HCT116 (cell line): ENCODE results near the gene PIK3R4. TPM values are rescaled to one million over a fixed set of nuclear protein-coding genes. Genes with fewer than 3 reads are reported as not detected.

Experiments used
- ATAC-seq: fragments of 200-7000 bp; cut with Tn5 transposase; 2 replicates; pipeline ENCODE4 v1.9.1; 2020; ENCODE audit warnings: mild to moderate bottlenecking, moderate library complexity
- BruUV-seq: library from RNA; stranded (reverse); fragments of 400-500 nt; replicated peaks from 2 replicates; lab custom pipeline; 2021; lab: Mats Ljungman, UMichigan
- CTCF ChIA-PET: fragments of 300-600 bp; sonication (Branson Sonifier 250); formaldehyde crosslinking; loops from one replicate; lab custom pipeline; 2021; ENCODE audit warnings: antibody characterized with exemption; lab: Charles Lee
- POLR2A ChIA-PET: fragments of 300-600, 350-600 bp; sonication (Branson Sonifier 250); formaldehyde crosslinking; loops from one replicate; lab custom pipeline; 2021; ENCODE audit warnings: antibody characterized with exemption; lab: Charles Lee
- RAD21 ChIA-PET, 2 experiments: fragments of 300-600 bp; sonication (Branson Sonifier 250); formaldehyde crosslinking; loops; one replicate each; lab custom pipeline; 2023; ENCODE audit warnings: low total read pairs in 2 of 2; ENCODE audit not compliant: uncharacterized antibody in 2 of 2, unreplicated experiment in 2 of 2, low non-redundant PET in 1 of 2; lab: Charles Lee
- DNase-seq: peaks from one replicate; pipeline ENCODE4 v3.0.0-alpha.2; 2010; ENCODE audit warnings: low read depth, low spot score
- H2AFZ ChIP-seq: fragments of 200-600 bp; shearing (Covaris generic), sonication (generic); 2 replicates; pipeline ENCODE4 v1.6.1; 2017; ENCODE audit warnings: low read depth, mixed run types, mixed read lengths, antibody characterized with exemption, low read length; ENCODE audit not compliant: poor library complexity, severe bottlenecking
- H3K27ac ChIP-seq: 2 replicates; pipeline ENCODE4 v1.5.1; 2012; ENCODE audit warnings: low read depth, low read length
- H3K27me3 ChIP-seq: fragments of 200-600 bp; sonication (generic); 2 replicates; pipeline ENCODE4 v1.6.1; 2016; ENCODE audit warnings: mixed run types, low read length, mixed read lengths; ENCODE audit not compliant: insufficient read depth
- H3K36me3 ChIP-seq, 2 experiments: fragments of 200-500 bp in 1 of 2; fragments of 200-600 bp in 1 of 2; sonication (Bioruptor generic) in 1 of 2; sonication (generic) in 1 of 2; 2 replicates each; pipeline versions ENCODE4 v1.5.1 to v1.6.1; 2014 to 2016; ENCODE audit warnings: low read length in 2 of 2, inconsistent platforms in 1 of 2, mixed read lengths in 1 of 2, mixed run types in 1 of 2; ENCODE audit not compliant: insufficient read depth in 2 of 2, control insufficient read depth in 1 of 2
- H3K4me1 ChIP-seq, 2 experiments: fragments of 200-600 bp in 1 of 2; sonication (generic) in 1 of 2; 2 replicates each; pipeline versions ENCODE4 v1.5.1 to v1.6.1; 2012 to 2017; ENCODE audit warnings: low read length in 2 of 2, inconsistent platforms in 1 of 2, mild to moderate bottlenecking in 1 of 2, mixed read lengths in 1 of 2, mixed run types in 1 of 2, moderate library complexity in 1 of 2; ENCODE audit not compliant: insufficient read depth in 2 of 2, control insufficient read depth in 1 of 2
- H3K4me2 ChIP-seq: fragments of 200-600 bp; sonication (generic); 2 replicates; pipeline ENCODE4 v1.6.1; 2017; ENCODE audit warnings: mixed run types, low read length, mixed read lengths
- H3K4me3 ChIP-seq, 2 experiments: fragments of 200-600 bp in 1 of 2; sonication (generic) in 1 of 2; replicated peaks in 1 of 2; 2 replicates each; pipeline ENCODE4 v1.5.1; 2011 to 2016; ENCODE audit warnings: low read length in 2 of 2, control low read depth in 1 of 2, low read depth in 1 of 2, mild to moderate bottlenecking in 1 of 2, mixed read lengths in 1 of 2, mixed run types in 1 of 2
- H3K79me2 ChIP-seq: fragments of 200-600 bp; sonication (generic); 2 replicates; pipeline ENCODE4 v1.6.1; 2017; ENCODE audit warnings: mild to moderate bottlenecking, mixed run types, low read length, moderate library complexity, mixed read lengths; ENCODE audit not compliant: insufficient read depth
- H3K9ac ChIP-seq: fragments of 200-600 bp; sonication (generic); 2 replicates; pipeline ENCODE4 v1.6.1; 2016; ENCODE audit warnings: low read length, mixed read lengths
- H3K9me2 ChIP-seq: fragments of 200-600 bp; sonication (generic), shearing (Covaris generic); 2 replicates; pipeline ENCODE4 v1.6.1; 2017; ENCODE audit warnings: mixed run types, mild to moderate bottlenecking, moderate library complexity; ENCODE audit not compliant: insufficient read depth
- H3K9me3 ChIP-seq, 2 experiments: fragments of 200-500 bp in 1 of 2; fragments of 200-600 bp in 1 of 2; sonication (Bioruptor generic) in 1 of 2; sonication (generic) in 1 of 2; 2 replicates each; pipeline ENCODE4 v1.6.1; 2014 to 2017; ENCODE audit warnings: low read length in 2 of 2, mixed read lengths in 2 of 2, inconsistent platforms in 1 of 2, low read depth in 1 of 2, mild to moderate bottlenecking in 1 of 2, mixed run types in 1 of 2, moderate library complexity in 1 of 2; ENCODE audit not compliant: control insufficient read depth in 1 of 2, insufficient read depth in 1 of 2
- H4K20me1 ChIP-seq: fragments of 200-600 bp; sonication (generic), shearing (Covaris generic); 2 replicates; pipeline ENCODE4 v1.6.1; 2017; ENCODE audit warnings: mixed run types, mild to moderate bottlenecking, moderate library complexity; ENCODE audit not compliant: insufficient read depth
- ATF3 ChIP-seq: IDR thresholded peaks from 2 replicates; pipeline ENCODE4 v1.6.1; 2012
- CBX3 ChIP-seq: IDR thresholded peaks from 2 replicates; pipeline ENCODE4 v1.6.1; 2012; ENCODE audit warnings: low read depth
- CEBPB ChIP-seq: IDR thresholded peaks from 2 replicates; pipeline ENCODE4 v1.6.1; 2012; ENCODE audit warnings: low read depth
- EGR1 ChIP-seq: IDR thresholded peaks from 2 replicates; pipeline ENCODE4 v1.6.1; 2012; ENCODE audit warnings: low read depth
- ELF1 ChIP-seq: IDR thresholded peaks from 2 replicates; pipeline ENCODE4 v1.6.1; 2012; ENCODE audit warnings: low read depth, borderline replicate concordance
- EZH2 ChIP-seq: fragments of 200-600 bp; sonication (generic); IDR thresholded peaks from 2 replicates; pipeline ENCODE4 v1.6.1; 2017; ENCODE audit warnings: antibody characterized with exemption, mixed run types
- FOSL1 ChIP-seq: IDR thresholded peaks from 2 replicates; pipeline ENCODE4 v1.6.1; 2012; ENCODE audit warnings: low read depth
- MAX ChIP-seq: IDR thresholded peaks from 2 replicates; pipeline ENCODE4 v1.6.1; 2012
- POLR2A ChIP-seq: IDR thresholded peaks from 2 replicates; pipeline ENCODE4 v1.7.0; 2011; ENCODE audit warnings: borderline replicate concordance; ENCODE audit not compliant: insufficient read depth, insufficient read length; ENCODE audit errors: extremely low read depth
- RAD21 ChIP-seq: IDR thresholded peaks from 2 replicates; pipeline ENCODE4 v1.6.1; 2012; ENCODE audit warnings: low read depth, mild to moderate bottlenecking
- SIN3A ChIP-seq: IDR thresholded peaks from 2 replicates; pipeline ENCODE4 v1.6.1; 2012; ENCODE audit warnings: low read depth
- SP1 ChIP-seq: IDR thresholded peaks from 2 replicates; pipeline ENCODE4 v1.6.1; 2012; ENCODE audit warnings: low read depth
- SRF ChIP-seq: IDR thresholded peaks from 2 replicates; pipeline ENCODE4 v1.6.1; 2012; ENCODE audit warnings: low read depth
- TCF7L2 ChIP-seq: IDR thresholded peaks from 2 replicates; pipeline ENCODE4 v1.7.0; 2011; ENCODE audit warnings: borderline replicate concordance, inconsistent platforms; ENCODE audit not compliant: insufficient read depth, insufficient read length; ENCODE audit errors: extremely low read depth
- ZBTB33 ChIP-seq: IDR thresholded peaks from 2 replicates; pipeline ENCODE4 v1.6.1; 2011; ENCODE audit warnings: mild to moderate bottlenecking, low read length, moderate library complexity; ENCODE audit not compliant: insufficient replicate concordance; ENCODE audit errors: extremely low read depth
- intact Hi-C: fragments of 100-400 bp; cut with micrococcal nuclease; formaldehyde crosslinking; loops from 2 replicates; pipeline ENCODE4 v1.10.0; 2022
- total RNA-seq: library from RNA; stranded (reverse); gene quantifications from one replicate; pipeline ENCODE4 v1.2.1, GENCODE V29; 2021; ENCODE audit not compliant: unreplicated experiment

PIK3R4 gene
- total RNA-seq, 1 experiment from 2014 or later, result 23.5 TPM

DNA sequence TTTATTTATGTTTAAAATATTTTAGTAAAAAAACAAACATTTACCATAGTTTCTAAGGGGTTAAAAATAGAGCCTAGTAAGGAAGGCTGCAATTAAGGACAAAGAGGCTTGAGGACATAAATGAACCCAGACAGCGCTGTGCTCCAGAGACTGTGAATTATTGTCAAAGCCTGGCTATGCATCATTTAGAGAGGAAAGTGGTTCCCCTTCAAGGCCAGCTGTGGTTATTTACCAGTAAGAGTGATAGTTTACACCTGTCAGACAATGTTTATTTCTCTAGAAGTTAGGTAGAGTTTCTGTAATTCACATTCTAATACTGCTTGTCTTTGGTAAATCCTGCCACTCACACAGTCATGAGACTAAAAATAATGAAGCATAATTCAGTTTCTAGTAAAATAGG lies 32.4 kb upstream of the PIK3R4 start (continued):
- TF ChIP-seq CEBPB, result no peak
- TF ChIP-seq ATF3, result no peak
- no peak for TF ChIP-seq ELF1

- H3K9me3 ChIP-seq, result no peaks in the 10 kb centered on the region
- no peak for DNase-seq
- H4K20me1 ChIP-seq, result no peaks in the 10 kb centered on the region
- CTCF ChIA-PET, result no interaction called here
- RAD21 ChIA-PET, result no interaction called here
- no peaks in the 10 kb centered on the region for H3K36me3 ChIP-seq
- no TSS peak for BruUV-seq
- no peaks in the 10 kb centered on the region for H3K79me2 ChIP-seq
- ATAC-seq, result no peak
- no peak overlapping the region for H3K4me3 ChIP-seq
- no peaks in the 10 kb centered on the region for H3K4me1 ChIP-seq
- H3K4me2 ChIP-seq, result no peak overlapping the region
- no peak overlapping the region for H3K27ac ChIP-seq
- TF ChIP-seq SP1 (no peak), ATF3 (no peak)
- no peaks in the 10 kb centered on the region for H3K27me3 ChIP-seq
- POLR2A ChIA-PET, result no interaction called here
- H3K9ac ChIP-seq, result no peak overlapping the region
- H3K9me2 ChIP-seq, result no peaks in the 10 kb centered on the region
- H2AFZ ChIP-seq, result no peak overlapping the region
- intact Hi-C loops, result no loop called here
Measured at GRCh38 chr3:130773366-130773765, 26.7 kb upstream of the PIK3R4 start.

DNA sequence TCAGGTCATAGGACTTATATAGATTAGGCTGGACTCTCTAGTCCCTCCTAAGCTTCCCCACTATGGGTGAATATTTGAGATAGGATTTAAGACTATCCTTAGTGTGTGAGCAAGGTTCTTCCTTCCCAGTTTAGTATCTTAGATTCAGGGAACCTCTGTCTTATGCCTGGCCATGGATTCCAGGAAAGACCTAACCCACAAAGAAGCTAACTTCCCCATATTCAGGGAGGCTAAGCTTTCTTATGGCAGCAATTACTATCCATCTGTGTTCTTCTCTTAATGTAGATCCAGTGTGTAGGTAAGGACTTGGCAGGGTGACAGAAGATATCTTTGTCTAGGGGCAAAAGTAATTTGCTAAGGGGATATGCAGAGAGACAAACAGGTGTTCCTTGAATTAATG lies 25.5 kb upstream of the PIK3R4 start:
- DNase-seq, result no peak
- ChIA-PET CTCF (no interaction called here), POLR2A (no interaction called here), RAD21 (no interaction called here)
- Histone ChIP-seq H3K9me3 (no peaks in the 10 kb centered on the region), H3K9me2 (no peaks in the 10 kb centered on the region), H3K4me2 (no peak overlapping the region), H4K20me1 (no peaks in the 10 kb centered on the region), H3K79me2 (no peaks in the 10 kb centered on the region), H3K27me3 (no peaks in the 10 kb centered on the region; the same call in 1 of the 2 replicates), H3K36me3 (no peaks in the 10 kb centered on the region), H3K4me3 (no peak overlapping the region), H2AFZ (no peak overlapping the region), H3K27ac (no peak overlapping the region), H3K9ac (no peak overlapping the region), H3K4me1 (no peaks in the 10 kb centered on the region)
- no peak for ATAC-seq
- no TSS peak for BruUV-seq
- intact Hi-C loops, result no loop called here
- TF ChIP-seq ZBTB33 (no peak), POLR2A (no peak), TCF7L2 (no peak), MAX (no peak), EZH2 (no peak), SP1 (no peak), EGR1 (no peak), ATF3 (no peak), SIN3A (no peak), FOSL1 (no peak), CBX3 (no peak), SRF (no peak), RAD21 (no peak)
